ENCODE results near the gene RSPH10B2. TPM values are rescaled to one million over a fixed set of nuclear protein-coding genes. Genes with fewer than 3 reads are reported as not detected.

The RSPH10B2 gene
- total and polyA plus RNA-seq, 2 of the 13 experiments (the other 11 are each of a cell fraction or from before 2014, with no cell fraction given) = 0.31 TPM; not detected in 1

DNA sequence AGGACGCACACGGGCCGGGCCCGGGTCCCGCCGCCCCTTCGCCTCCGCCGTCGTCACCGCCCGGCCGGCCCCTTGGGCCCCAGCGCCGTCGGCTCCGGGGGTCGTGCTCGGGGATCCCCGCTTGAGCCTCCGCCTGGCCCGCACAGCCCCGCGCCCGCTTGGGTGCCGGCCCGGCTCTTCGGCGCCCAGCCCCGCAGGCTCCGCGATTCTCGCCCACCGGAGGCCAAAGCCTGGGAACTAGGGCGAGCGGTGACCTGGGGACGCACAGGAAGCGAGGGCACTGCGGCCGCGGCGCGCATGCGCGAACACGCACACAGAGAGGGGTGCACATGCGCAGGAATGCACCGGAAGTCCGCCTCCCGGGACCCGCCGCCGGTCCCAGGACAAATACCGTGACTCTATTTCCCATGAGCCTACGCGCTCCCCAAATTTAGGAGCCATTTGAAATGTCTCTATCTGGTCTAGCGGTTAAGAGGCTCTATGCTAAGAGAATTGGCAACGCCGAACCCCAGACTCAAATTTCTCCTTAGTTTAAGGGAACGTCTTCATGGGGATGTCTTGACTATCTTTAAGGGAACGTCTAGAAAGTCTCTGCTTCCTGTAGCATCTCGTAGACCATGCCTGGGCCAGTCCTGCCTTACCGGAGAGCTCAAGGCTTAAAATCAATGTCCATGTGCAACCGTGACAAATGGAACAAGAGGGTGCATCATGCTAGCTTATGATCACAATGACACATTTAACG is 47.1 kb upstream of the RSPH10B2 start, which contains the start of gene ZNF12 (continued):
- TF ChIP-seq, protein P1, sequence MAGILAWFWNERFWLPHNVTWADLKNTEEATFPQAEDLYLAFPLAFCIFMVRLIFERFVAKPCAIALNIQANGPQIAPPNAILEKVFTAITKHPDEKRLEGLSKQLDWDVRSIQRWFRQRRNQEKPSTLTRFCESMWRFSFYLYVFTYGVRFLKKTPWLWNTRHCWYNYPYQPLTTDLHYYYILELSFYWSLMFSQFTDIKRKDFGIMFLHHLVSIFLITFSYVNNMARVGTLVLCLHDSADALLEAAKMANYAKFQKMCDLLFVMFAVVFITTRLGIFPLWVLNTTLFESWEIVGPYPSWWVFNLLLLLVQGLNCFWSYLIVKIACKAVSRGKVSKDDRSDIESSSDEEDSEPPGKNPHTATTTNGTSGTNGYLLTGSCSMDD (CRISPR knock-in tag; IDR thresholded peaks at IDR 0.05) = no peak
- TF ChIP-seq ZNF232 (CRISPR knock-in tag; IDR thresholded peaks at IDR 0.05; ENCODE audit: borderline replicate concordance) (no peak), CHD2 (IDR thresholded peaks at IDR 0.05; ENCODE audit: low read depth, low read length) (peak; percentile 88), ZNF569 (CRISPR knock-in tag; IDR thresholded peaks at IDR 0.05; ENCODE audit: borderline replicate concordance) (no peak), ZMYM3 (CRISPR knock-in tag; IDR thresholded peaks at IDR 0.05) (no peak), POGZ (CRISPR knock-in tag; IDR thresholded peaks at IDR 0.05) (peak; percentile 39; the same call in 1 of the 2 replicates), ZNF737 (CRISPR knock-in tag; IDR thresholded peaks at IDR 0.05; ENCODE audit: borderline replicate concordance) (no peak), ZNF17 (CRISPR knock-in tag; IDR thresholded peaks at IDR 0.05) (no peak), HNRNPL (IDR thresholded peaks at IDR 0.05; ENCODE audit: low read depth, low read length) (no peak), THYN1 (CRISPR knock-in tag; IDR thresholded peaks at IDR 0.05; ENCODE audit: borderline replicate concordance, low read depth) (no peak), BRCA1 (CRISPR knock-in tag; IDR thresholded peaks at IDR 0.05) (no peak), ZNF530 (CRISPR knock-in tag; IDR thresholded peaks at IDR 0.05; ENCODE audit: low read depth) (no peak), ZNF260 (CRISPR knock-in tag; IDR thresholded peaks at IDR 0.05; ENCODE audit: borderline replicate concordance, low read depth) (no peak), KMT2B (CRISPR knock-in tag; IDR thresholded peaks at IDR 0.05) (peak; percentile 54), BRD4 (CRISPR knock-in tag; IDR thresholded peaks at IDR 0.05) (peak; percentile 47; the same call in 1 of the 2 replicates)
- TF ChIP-seq, protein P2, sequence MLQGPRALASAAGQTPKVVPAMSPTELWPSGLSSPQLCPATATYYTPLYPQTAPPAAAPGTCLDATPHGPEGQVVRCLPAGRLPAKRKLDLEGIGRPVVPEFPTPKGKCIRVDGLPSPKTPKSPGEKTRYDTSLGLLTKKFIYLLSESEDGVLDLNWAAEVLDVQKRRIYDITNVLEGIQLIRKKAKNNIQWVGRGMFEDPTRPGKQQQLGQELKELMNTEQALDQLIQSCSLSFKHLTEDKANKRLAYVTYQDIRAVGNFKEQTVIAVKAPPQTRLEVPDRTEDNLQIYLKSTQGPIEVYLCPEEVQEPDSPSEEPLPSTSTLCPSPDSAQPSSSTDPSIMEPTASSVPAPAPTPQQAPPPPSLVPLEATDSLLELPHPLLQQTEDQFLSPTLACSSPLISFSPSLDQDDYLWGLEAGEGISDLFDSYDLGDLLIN (CRISPR knock-in tag; IDR thresholded peaks at IDR 0.05; ENCODE audit: borderline replicate concordance) = 0 out of 2 replicates have a peak, but pooled peaks have one; percentile 39
- TF ChIP-seq, protein P3, sequence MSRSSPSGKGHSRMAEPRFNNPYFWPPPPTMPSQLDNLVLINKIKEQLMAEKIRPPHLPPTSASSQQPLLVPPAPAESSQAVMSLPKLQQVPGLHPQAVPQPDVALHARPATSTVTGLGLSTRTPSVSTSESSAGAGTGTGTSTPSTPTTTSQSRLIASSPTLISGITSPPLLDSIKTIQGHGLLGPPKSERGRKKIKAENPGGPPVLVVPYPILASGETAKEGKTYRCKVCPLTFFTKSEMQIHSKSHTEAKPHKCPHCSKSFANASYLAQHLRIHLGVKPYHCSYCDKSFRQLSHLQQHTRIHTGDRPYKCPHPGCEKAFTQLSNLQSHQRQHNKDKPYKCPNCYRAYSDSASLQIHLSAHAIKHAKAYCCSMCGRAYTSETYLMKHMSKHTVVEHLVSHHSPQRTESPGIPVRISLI (CRISPR knock-in tag; IDR thresholded peaks at IDR 0.05; ENCODE audit: borderline replicate concordance) = no peak
- TF ChIP-seq, protein P4, sequence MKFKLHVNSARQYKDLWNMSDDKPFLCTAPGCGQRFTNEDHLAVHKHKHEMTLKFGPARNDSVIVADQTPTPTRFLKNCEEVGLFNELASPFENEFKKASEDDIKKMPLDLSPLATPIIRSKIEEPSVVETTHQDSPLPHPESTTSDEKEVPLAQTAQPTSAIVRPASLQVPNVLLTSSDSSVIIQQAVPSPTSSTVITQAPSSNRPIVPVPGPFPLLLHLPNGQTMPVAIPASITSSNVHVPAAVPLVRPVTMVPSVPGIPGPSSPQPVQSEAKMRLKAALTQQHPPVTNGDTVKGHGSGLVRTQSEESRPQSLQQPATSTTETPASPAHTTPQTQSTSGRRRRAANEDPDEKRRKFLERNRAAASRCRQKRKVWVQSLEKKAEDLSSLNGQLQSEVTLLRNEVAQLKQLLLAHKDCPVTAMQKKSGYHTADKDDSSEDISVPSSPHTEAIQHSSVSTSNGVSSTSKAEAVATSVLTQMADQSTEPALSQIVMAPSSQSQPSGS (CRISPR knock-in tag; IDR thresholded peaks at IDR 0.05) = no peak
- TF ChIP-seq, protein P5, sequence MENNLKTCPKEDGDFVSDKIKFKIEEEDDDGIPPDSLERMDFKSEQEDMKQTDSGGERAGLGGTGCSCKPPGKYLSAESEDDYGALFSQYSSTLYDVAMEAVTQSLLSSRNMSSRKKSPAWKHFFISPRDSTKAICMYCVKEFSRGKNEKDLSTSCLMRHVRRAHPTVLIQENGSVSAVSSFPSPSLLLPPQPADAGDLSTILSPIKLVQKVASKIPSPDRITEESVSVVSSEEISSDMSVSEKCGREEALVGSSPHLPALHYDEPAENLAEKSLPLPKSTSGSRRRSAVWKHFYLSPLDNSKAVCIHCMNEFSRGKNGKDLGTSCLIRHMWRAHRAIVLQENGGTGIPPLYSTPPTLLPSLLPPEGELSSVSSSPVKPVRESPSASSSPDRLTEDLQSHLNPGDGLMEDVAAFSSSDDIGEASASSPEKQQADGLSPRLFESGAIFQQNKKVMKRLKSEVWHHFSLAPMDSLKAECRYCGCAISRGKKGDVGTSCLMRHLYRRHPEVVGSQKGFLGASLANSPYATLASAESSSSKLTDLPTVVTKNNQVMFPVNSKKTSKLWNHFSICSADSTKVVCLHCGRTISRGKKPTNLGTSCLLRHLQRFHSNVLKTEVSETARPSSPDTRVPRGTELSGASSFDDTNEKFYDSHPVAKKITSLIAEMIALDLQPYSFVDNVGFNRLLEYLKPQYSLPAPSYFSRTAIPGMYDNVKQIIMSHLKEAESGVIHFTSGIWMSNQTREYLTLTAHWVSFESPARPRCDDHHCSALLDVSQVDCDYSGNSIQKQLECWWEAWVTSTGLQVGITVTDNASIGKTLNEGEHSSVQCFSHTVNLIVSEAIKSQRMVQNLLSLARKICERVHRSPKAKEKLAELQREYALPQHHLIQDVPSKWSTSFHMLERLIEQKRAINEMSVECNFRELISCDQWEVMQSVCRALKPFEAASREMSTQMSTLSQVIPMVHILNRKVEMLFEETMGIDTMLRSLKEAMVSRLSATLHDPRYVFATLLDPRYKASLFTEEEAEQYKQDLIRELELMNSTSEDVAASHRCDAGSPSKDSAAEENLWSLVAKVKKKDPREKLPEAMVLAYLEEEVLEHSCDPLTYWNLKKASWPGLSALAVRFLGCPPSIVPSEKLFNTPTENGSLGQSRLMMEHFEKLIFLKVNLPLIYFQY (CRISPR knock-in tag; IDR thresholded peaks at IDR 0.05; ENCODE audit: borderline replicate concordance) = no peak

Data from HepG2 (cell line).